GM18870 (cell line): ENCODE results near the gene COA7.

Experiments used
- ATAC-seq: cut with Tn5 transposase; IDR thresholded peaks from one replicate; pipeline ENCODE4 v1.9.1; 2021; ENCODE audit warnings: moderate library complexity; ENCODE audit not compliant: unreplicated experiment

The COA7 gene

GRCh38 chr1:52670604-52671003, 27.5 kb downstream of the COA7 start:
- ATAC-seq: no peak

DNA sequence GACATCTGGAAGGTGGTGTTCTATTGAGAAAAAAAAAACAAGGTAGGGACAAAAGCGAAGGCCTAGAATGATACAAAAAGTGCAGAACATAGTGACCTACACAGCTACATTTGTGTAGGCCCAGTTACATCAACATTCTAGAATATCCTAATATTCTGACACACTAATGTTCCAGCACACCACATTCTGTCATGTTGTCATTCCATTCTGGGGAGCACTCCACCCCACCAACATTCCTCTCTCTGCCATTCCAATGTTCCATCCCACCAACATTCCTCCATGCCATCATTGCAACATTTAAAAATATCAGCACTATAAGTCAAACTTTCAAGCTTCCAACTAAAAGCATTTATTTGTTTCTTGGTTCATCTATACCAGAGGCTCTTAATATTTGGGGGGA, 28.5 kb downstream of the COA7 start:
- no peak for ATAC-seq

DNA sequence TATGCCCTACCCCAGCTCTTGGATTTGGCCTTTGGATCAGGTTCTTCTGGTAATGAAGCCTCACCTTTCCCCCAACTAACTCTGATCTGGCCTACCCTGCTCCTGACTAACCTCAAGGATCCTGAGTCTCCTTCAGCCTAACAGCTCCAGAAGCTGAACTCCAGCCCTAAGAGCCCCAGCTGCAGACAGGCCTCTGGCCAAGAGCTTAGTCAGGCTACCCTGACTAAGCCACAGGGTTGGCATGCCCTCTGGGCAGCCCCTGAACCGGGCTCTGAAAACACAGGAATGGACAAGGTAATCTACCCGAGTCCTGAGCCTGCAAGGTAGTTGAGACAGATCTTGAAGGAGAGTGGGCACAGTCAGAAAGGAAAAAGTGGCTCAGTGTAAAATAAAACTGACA, 29.4 kb downstream of the COA7 start:
- no peak for ATAC-seq

DNA sequence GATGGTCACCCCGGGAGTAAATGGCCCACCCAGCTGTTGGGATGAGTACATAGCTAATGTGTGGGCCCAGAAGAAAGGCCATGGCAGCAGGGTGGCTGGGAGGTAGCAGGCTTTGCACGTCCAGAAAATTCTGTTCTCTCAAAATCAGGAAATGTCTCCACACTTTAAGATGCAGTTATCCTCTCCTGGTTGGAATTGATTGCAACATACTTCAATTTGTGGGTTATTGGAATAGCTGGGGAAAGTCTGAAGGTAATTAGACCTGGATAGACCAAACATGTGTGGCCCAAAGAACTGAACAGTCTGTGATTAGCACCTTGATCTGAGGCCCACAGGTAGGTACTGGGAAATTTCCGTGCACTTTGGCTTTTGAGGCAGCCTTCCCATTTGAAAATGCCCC, 30.2 kb downstream of the COA7 start:
- ATAC-seq: no peak

DNA sequence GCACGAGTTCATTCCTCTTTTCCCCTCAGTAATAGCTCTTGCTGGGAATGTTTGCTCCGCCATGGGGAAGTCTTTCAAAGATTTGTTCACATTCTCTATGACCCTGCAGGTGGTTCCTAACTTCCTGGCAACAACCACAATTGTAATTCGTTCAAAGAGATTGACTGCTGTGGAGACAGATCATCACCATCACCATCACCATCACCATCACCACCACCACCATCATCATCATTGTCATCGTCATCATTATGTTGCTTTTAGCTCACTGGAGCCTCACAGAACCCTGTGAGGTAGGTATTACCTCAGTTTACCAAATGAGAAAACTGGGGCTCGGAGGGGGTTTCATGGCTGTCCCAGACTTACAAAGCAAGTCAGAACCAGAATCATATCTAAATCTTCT, 30.9 kb downstream of the COA7 start:
- ATAC-seq: no peak

GRCh38 chr1:52665006-52665941, 32.9 kb downstream of the COA7 start:
- ATAC-seq: no peak

DNA sequence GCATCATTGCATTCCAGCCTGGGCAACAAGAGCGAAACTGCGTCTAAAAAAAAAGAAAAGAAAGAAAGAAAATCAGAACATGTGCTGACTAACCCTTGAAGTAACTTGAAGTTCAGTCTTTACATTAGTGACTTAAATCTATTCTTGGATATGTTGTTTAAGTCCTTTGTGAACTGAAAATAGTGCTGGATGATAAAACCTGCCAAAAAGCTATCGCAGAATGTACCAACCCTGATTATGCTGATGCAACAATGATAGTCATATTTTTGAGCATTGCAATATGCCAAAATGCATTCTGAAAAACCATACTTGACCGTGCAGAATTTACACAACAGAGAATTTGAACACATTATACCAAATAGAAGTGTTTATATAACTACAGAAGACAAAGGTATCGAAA, 34.4 kb downstream of the COA7 start:
- ATAC-seq: no peak

DNA sequence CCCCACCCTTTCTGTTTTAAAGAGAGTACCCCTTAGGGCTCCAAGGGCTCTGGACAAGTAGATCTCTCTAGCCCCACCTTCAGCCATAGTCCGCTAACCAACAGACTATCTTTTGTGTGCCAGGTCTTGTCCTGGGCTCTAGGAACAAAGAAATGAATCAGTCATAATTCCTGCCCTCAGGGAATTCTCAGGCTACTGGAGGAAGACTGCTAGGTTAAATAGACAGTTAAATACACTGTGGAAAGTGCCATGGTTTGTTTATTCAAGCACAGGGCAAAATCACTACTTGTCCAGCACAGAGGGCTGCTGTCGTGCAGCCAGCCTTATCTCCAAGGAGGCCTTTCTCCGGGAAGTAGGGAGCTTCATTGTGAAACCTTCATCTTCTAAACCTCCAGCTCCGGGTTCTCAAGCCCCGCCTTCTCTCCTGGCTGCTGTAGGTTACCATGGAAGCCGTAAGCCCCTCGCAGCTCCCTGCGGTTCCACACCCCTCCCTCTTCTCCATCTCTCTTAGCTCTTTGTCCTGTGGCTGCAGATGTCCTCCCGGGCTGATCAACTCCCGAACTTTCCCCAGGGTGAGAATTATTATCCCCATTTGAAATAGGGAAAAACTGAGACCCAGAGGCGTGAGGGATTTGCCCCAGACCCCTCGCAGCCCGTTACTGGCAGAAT, 35.4 kb downstream of the COA7 start:
- ATAC-seq: no peak

- no peak for ATAC-seq
Observed at GRCh38 chr1:52660807-52661206, 37.3 kb downstream of the COA7 start.

GRCh38 chr1:52659851-52660596, 38.1 kb downstream of the COA7 start:
- ATAC-seq: no peak

DNA sequence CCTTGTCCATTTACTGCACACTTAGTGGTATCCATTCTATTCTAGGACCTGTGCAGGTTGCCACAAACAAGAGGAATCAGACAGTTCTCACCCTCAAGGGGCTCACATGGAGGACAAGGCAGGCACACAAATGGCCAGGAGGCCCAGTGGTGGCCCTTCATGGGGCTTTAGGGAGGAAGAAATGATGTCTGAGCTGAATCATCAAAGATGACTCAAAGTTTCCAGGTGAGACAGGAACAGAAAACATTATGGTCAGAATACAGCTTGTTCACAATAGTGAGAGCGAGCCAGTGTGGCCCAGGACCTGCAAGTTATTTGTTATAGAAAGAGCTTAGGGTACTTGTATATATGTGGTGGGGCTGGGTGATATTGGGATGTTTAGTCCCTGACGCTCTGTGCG, 38.8 kb downstream of the COA7 start:
- no peak for ATAC-seq

- ATAC-seq: no peak
Observed at GRCh38 chr1:52658795-52659194, 39.4 kb downstream of the COA7 start.

GRCh38 chr1:52657702-52658101, 40.4 kb downstream of the COA7 start:
- no peak for ATAC-seq

GRCh38 chr1:52654063-52654462, 44.1 kb downstream of the COA7 start:
- ATAC-seq: no peak

- ATAC-seq: no peak
Observed at GRCh38 chr1:52653207-52653849, 44.8 kb downstream of the COA7 start.

- ATAC-seq: no peak
Observed at GRCh38 chr1:52651904-52652303, 46.2 kb downstream of the COA7 start.

DNA sequence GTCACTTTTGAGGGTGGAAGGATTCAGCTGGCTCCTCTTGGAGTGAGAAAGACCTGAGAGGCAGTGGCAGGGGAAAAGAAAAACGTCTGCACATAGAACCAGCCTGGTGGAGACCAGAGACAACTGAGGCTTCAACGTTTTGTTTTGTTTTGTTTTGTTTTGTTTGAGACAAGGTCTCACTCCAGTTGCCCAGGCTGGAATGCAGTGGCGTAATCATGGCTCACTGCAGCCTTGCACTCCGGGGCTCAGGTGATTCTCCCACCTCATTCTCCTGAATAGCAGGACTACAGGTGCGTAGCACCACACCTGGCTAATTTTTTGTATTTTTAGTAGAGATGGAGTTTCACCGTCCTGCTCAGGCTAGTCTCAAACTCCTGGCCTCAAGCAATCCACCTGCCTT, 52.9 kb downstream of the COA7 start:
- no peak for ATAC-seq

- ATAC-seq: no peak
Observed at GRCh38 chr1:52641307-52641706, 56.8 kb downstream of the COA7 start.

GRCh38 chr1:52640697-52641096, 57.5 kb downstream of the COA7 start:
- no peak for ATAC-seq

- ATAC-seq: no peak
Observed at GRCh38 chr1:52637946-52638345, 60.2 kb downstream of the COA7 start.
